ENCODE data around the gene DNAJC4.

Gene DNAJC4

GRCh38 chr11:64258946-64259532 lies 28.7 kb downstream of the DNAJC4 start:
- DNase-seq (ENCODE audit: low spot score): no peak

- no peak for DNase-seq (ENCODE audit: low spot score)
Measured at GRCh38 chr11:64259533-64260067, 29.3 kb downstream of the DNAJC4 start.

GRCh38 chr11:64260147-64260708 lies 29.9 kb downstream of the DNAJC4 start:
- no peak for DNase-seq (ENCODE audit: low spot score)

- no peak for DNase-seq (ENCODE audit: low spot score)
Measured at GRCh38 chr11:64261556-64262080, 31.3 kb downstream of the DNAJC4 start.

- no peak for DNase-seq (ENCODE audit: low spot score)
Measured at GRCh38 chr11:64262271-64263002, 32.1 kb downstream of the DNAJC4 start.

- peak; percentile 60 for DNase-seq (ENCODE audit: low spot score)
Measured at GRCh38 chr11:64263021-64263946, 32.9 kb downstream of the DNAJC4 start.

GRCh38 chr11:64263947-64264317 lies 33.6 kb downstream of the DNAJC4 start:
- no peak for DNase-seq (ENCODE audit: low spot score)

- DNase-seq (ENCODE audit: low spot score): no peak
Measured at GRCh38 chr11:64264371-64264852, 34.1 kb downstream of the DNAJC4 start.

- DNase-seq (ENCODE audit: low spot score): no peak
Measured at GRCh38 chr11:64265176-64266160, 35.1 kb downstream of the DNAJC4 start.

GRCh38 chr11:64266339-64266738 lies 36.0 kb downstream of the DNAJC4 start:
- no peak for DNase-seq (ENCODE audit: low spot score)

- DNase-seq (ENCODE audit: low spot score): no peak
Measured at GRCh38 chr11:64267207-64267945, 37.0 kb downstream of the DNAJC4 start.

GRCh38 chr11:64268025-64268892 lies 37.9 kb downstream of the DNAJC4 start:
- no peak for DNase-seq (ENCODE audit: low spot score)

GRCh38 chr11:64268893-64269539 lies 38.7 kb downstream of the DNAJC4 start:
- no peak for DNase-seq (ENCODE audit: low spot score)

- peak; percentile 82 for DNase-seq (ENCODE audit: low spot score)
Measured at GRCh38 chr11:64269540-64270220, 39.3 kb downstream of the DNAJC4 start.

GRCh38 chr11:64275031-64275800 lies 44.9 kb downstream of the DNAJC4 start:
- no peak for DNase-seq (ENCODE audit: low spot score)

- no peak for DNase-seq (ENCODE audit: low spot score)
Measured at GRCh38 chr11:64275841-64276240, 45.5 kb downstream of the DNAJC4 start.

Measured in iPS-NIHi11 (cell line).